GM18502 (cell line): ENCODE results near the gene ZNF148.

Experiments used
- ATAC-seq: cut with Tn5 transposase; IDR thresholded peaks from one replicate; pipeline ENCODE4 v1.9.1; 2021; ENCODE audit warnings: mild to moderate bottlenecking; ENCODE audit not compliant: unreplicated experiment, poor library complexity

ZNF148 gene

GRCh38 chr3:125337506-125337905 is 37.6 kb downstream of the ZNF148 start:
- no peak for ATAC-seq

GRCh38 chr3:125334675-125335560 is 40.2 kb downstream of the ZNF148 start:
- no peak for ATAC-seq

GRCh38 chr3:125332504-125332903 is 42.6 kb downstream of the ZNF148 start:
- no peak for ATAC-seq

- no peak for ATAC-seq
Measured at GRCh38 chr3:125331243-125331642, 43.9 kb downstream of the ZNF148 start.

- no peak for ATAC-seq
Measured at GRCh38 chr3:125326957-125327356, 48.2 kb downstream of the ZNF148 start.

GRCh38 chr3:125325746-125326145 is 49.4 kb downstream of the ZNF148 start:
- no peak for ATAC-seq

GRCh38 chr3:125324341-125324740 is 50.8 kb downstream of the ZNF148 start:
- ATAC-seq, result no peak

GRCh38 chr3:125322917-125323316 is 52.2 kb downstream of the ZNF148 start:
- ATAC-seq, result no peak

- no peak for ATAC-seq
Measured at GRCh38 chr3:125322166-125322565, 53.0 kb downstream of the ZNF148 start.

- ATAC-seq, result no peak
Measured at GRCh38 chr3:125319765-125320164, 55.4 kb downstream of the ZNF148 start.

GRCh38 chr3:125318871-125319270 is 56.3 kb downstream of the ZNF148 start:
- ATAC-seq, result no peak

- ATAC-seq, result no peak
Measured at GRCh38 chr3:125318167-125318865, 56.8 kb downstream of the ZNF148 start.

GRCh38 chr3:125317761-125318160 is 57.4 kb downstream of the ZNF148 start:
- ATAC-seq, result no peak

- ATAC-seq, result no peak
Measured at GRCh38 chr3:125316949-125317348, 58.2 kb downstream of the ZNF148 start.

- no peak for ATAC-seq
Measured at GRCh38 chr3:125316246-125316645, 58.9 kb downstream of the ZNF148 start.

GRCh38 chr3:125313060-125313635 is 62.0 kb downstream of the ZNF148 start:
- no peak for ATAC-seq

- ATAC-seq, result no peak
Measured at GRCh38 chr3:125310623-125311081, 64.5 kb downstream of the ZNF148 start.

GRCh38 chr3:125309476-125309875 is 65.6 kb downstream of the ZNF148 start:
- ATAC-seq, result no peak

- ATAC-seq, result no peak
Measured at GRCh38 chr3:125306620-125307019, 68.5 kb downstream of the ZNF148 start.

- ATAC-seq, result no peak
Measured at GRCh38 chr3:125302932-125303331, 72.2 kb downstream of the ZNF148 start.

- ATAC-seq, result no peak
Measured at GRCh38 chr3:125300416-125300815, 74.7 kb downstream of the ZNF148 start.
